Loucy (cell line): ENCODE data around the gene AHNAK2.

ENCODE experiments used
- EZH2phosphoT487 ChIP-seq: fragments of 200-600 bp; IDR thresholded peaks from 2 replicates; pipeline ENCODE4 v1.6.1; 2018; ENCODE audit warnings: antibody characterized with exemption, mild to moderate bottlenecking, moderate library complexity, borderline replicate concordance
- TF ChIP-seq, protein P1 (sequence below): fragments of 200-600 bp; sonication (generic); conservative IDR thresholded peaks from 2 replicates; pipeline ENCODE4 v1.5.1; 2014; ENCODE audit warnings: mild to moderate bottlenecking, antibody characterized with exemption, low read length

- TF ChIP-seq, protein P1, sequence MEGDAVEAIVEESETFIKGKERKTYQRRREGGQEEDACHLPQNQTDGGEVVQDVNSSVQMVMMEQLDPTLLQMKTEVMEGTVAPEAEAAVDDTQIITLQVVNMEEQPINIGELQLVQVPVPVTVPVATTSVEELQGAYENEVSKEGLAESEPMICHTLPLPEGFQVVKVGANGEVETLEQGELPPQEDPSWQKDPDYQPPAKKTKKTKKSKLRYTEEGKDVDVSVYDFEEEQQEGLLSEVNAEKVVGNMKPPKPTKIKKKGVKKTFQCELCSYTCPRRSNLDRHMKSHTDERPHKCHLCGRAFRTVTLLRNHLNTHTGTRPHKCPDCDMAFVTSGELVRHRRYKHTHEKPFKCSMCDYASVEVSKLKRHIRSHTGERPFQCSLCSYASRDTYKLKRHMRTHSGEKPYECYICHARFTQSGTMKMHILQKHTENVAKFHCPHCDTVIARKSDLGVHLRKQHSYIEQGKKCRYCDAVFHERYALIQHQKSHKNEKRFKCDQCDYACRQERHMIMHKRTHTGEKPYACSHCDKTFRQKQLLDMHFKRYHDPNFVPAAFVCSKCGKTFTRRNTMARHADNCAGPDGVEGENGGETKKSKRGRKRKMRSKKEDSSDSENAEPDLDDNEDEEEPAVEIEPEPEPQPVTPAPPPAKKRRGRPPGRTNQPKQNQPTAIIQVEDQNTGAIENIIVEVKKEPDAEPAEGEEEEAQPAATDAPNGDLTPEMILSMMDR: no peak
- no peak for TF ChIP-seq EZH2phosphoT487
These were observed 44.1 kb downstream of the AHNAK2 start for GRCh38 chr14:104933746-104934733.
